ENCODE measurements around the gene PVR.
"Not testable (repeated sequence)": the region's sequence is repeated elsewhere in the genome, so short reads cannot be mapped to it uniquely, and the experiment has no call there.

The PVR gene, protein sequence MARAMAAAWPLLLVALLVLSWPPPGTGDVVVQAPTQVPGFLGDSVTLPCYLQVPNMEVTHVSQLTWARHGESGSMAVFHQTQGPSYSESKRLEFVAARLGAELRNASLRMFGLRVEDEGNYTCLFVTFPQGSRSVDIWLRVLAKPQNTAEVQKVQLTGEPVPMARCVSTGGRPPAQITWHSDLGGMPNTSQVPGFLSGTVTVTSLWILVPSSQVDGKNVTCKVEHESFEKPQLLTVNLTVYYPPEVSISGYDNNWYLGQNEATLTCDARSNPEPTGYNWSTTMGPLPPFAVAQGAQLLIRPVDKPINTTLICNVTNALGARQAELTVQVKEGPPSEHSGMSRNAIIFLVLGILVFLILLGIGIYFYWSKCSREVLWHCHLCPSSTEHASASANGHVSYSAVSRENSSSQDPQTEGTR

DNA sequence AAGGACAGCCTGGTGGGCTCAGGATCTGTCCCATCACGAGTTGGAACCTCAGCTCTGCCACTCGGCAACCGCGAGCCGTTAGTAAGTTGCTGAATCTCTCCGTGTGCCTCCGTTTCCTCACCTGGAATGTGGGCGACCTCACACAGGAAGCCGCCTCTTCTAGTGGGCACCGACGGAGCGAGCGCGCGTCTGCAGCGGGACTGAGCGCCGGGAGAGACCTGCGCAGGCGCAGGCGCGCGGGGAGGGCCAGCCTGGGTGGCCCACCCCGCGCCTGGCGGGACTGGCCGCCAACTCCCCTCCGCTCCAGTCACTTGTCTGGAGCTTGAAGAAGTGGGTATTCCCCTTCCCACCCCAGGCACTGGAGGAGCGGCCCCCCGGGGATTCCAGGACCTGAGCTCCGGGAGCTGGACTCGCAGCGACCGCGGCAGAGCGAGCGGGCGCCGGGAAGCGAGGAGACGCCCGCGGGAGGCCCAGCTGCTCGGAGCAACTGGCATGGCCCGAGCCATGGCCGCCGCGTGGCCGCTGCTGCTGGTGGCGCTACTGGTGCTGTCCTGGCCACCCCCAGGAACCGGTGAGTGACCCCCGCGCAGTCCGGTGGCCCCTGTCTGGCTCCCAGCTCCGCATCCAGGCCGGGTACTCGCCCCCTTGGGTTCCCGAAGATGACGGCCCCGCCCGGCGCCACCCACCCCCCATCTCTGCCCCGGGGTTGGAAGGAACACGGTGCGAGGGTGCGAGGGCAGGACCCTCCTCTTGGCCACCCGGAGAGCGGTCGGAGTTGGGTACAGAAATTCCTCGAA lies at the start of gene PVR:
Gene PVR (plus strand): TSS at position 306 of the 797 bp plus-strand sequence. CDS start 187 bp downstream, at position 493.
- DNase-seq, result no peak

DNA sequence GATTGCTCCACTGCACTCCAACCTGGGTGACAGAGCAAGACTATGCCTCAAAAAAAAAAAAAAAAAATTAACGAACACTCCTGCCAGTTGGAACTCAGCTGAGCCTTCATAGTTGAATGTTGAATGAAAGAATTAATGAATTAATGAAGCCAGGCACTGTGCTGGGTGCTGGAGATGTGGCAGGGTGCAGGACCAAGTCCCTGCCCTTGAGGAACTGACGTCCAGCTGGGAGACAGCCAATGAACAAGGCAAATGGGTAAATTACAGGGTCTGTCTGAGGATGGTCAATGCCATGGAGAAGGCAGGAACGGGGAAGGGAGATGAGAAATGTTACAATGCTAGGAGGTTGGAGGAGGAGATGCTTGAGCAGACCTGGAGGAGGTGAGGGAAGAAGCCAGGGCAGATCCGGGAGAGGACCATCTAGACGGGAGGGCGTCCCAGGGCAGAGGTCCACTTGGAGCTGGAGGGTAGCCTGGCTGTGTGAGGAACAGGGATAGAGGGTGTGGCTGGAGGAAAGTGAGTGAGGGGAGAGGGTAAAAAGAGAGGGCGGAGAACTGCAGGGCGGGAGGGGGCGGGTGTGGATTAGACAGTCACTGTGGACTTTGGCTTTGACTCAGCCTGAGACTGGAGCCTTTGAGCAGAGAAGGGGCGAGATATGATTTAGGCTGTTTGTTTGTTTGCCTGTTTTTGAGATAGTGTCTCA lies 47.1 kb upstream of the PVR start:
- no peak for DNase-seq

DNA sequence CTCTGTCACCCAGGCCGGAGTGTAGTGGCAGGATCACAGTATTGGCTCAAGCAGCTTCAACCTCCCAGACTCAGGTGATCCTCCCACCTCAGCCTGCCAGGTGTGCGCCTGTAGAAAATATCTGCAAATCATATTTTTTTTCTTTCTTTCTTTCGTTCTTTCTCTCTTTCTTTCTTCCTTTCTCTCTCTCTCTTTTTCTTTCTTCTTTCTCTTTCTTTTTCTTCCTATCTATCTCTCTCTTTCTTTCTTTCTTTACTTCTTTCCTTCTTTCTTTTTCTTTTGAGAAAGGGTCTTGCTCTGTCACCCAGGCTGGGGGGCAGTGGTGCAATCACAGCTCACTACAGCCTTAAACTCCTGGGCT lies 46.6 kb upstream of the PVR start:
- no peak for DNase-seq

DNA sequence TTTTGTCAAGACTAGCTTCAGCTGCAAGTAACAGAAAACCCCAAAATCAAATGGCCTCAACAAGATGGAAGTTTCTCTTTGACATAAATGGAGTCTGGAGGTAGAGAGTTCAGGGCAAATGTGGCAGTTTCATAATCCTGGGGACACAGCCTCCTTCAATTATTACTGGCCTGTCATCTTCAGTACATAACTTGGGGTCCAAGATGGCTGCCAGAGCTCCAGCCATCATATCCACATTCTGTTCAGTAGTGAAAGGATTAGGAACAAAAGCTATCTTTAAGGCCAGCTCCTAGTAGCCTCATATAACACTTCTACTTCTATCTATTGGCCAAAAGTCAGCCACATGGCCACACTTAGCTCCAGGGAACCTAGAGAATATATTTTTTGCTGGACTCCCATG lies 45.4 kb upstream of the PVR start:
- DNase-seq, result no peak

DNA sequence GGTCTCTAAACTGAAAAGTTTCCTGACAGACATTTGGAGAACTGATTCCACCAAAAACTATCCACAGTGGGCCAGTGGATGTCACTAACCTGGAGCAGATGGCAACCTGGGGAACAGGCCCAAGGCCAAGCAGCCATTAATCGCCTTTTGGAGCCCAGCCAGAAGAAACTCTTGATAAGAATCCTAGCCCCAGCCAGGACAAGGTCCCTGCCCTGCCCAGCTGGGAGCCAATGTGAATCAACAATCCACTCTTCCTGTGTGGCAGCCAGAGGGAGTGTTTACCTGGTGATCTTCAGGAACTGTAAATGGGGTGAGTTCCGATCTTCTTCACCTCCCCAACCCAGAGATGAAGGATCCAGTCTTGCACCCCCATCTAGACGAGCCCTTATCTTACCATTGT lies 44.8 kb upstream of the PVR start:
- no peak for DNase-seq

GRCh38 chr19:44600466-44600865 lies 43.2 kb upstream of the PVR start:
- no peak for DNase-seq

DNA sequence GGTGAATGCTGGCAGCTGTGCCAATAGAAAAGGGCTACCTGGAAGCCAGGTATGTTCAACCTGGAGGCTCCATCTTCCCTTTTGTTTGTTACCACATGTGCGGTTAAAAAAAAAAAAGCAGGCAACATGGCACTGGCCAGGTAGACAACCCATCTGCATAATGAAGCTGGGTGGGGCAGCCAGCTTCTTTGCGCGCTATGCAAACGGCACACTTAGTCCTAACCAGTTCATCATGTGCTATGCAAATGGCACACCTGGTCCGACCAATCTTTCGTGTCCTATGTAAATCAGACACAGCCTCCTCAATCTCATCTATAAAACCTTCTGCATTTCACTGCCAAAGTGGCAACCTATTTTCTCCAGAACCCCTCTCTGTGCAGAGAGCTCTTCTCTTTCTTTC lies 41.6 kb upstream of the PVR start:
- DNase-seq, result peak in 1 of 2 experiments; percentile 2

DNA sequence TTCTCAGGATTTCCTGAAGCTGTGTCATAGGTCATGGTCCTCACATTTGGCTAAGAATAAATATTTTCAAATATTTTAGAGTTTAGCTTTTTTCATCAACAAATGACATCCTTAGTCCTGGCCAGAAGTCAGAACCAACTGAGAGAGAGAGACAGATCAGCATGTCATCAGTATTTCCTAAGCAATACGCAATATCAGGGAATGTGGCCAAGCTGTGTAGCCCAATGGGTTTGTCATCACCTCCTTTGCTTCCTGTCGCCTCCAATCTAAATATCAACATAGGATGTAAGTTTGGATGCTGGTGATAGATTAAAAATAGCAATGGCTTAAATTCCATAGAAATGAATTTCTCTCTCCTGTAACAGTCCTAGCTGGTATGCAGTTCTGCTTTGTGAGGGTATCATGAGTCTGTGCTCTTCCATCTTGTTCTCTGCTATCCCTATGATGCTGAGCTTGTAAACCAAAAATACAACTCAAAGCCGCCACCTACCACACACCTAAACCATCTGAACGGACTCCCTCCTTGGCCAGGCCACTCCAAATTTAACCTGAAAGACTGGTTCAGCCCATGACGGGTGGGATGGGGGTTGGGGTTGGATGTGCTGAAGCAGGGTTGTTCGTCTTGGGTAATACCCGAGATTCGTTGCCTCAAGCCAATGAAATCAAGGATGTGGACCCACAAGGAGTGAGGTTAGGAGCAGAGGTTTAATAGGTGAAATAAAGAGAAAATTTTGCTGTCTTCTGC lies 40.3 kb upstream of the PVR start:
- no peak for DNase-seq

DNA sequence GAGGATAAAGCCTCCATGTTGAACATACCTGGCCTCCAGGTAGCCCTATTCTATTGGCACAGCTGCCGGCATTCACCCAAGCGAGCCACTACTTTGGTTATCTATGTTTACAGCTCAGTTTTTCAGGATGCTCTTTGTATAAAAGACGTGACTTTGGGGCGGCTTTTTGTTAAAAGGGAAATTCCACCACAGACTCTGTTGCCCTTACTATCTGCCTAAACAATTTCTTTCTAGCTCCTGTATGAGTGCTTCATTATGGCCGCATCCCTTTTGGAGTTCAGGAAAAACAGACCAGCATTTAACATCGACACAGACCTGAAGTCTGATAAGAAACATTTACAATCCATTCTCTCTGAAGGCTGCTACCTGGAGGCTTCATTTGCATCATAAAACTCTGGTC lies 39.5 kb upstream of the PVR start:
- no peak for DNase-seq

DNA sequence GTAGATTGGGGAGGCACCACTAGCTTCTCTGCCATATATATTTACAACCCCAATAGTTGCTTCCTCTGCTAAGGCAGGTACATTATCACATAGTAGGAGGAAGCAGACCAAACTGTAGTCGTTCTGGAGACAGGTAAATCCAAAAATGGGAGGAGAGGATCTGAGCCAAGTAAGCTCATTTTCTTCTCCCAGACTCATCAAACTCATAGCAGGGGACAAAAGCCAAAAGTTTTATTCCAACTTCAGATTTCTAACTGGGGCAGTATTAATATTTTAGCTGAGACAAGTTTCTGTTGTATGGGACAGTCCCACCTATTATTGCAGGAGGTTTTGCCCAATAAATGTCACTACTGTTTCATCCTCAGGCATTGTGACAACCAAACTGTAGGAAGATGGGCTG lies 38.2 kb upstream of the PVR start:
- DNase-seq, result no peak

GRCh38 chr19:44607049-44607448 lies 36.7 kb upstream of the PVR start:
- DNase-seq, result no peak

DNA sequence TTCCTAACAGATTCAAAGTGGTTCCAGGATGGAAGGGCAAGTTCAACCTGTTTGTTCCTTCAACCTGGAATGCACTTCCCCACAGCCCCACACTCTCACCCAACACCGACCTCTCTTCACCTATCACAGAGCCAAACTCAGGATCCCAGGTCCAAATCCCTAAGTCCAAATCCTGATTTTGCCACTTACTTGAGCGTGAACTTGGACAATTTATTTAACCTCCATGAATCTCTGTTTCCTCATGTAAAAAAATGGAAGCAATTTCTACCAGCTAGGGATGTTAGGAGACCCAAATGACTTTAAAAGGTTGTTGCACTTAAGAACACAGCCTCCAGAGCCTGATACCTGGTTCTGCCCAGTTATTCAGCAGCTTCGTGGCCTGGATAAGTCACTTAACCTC lies 35.8 kb upstream of the PVR start:
- no peak for DNase-seq

GRCh38 chr19:44608391-44608821 lies 35.3 kb upstream of the PVR start:
- no peak for DNase-seq

DNA sequence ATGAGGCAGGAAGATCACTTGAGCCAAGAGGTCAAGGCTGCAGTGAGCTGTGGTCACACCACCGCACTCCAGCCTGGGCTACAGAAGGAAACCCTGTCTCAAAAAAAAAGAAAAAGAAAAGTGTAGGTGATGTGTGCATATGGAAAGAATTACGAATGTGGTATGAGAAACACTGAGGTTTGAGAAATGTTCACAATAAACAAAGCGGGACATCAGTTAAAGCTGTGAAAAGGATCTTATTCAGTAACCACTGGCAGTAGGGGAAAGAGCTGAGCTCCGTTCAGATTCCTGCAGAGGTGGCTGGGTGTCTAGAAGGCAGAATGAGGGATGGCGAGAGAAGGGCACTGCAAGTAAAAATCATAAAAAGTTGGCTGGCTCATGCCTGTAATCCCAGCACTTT lies 34.5 kb upstream of the PVR start:
- DNase-seq, result no peak

DNA sequence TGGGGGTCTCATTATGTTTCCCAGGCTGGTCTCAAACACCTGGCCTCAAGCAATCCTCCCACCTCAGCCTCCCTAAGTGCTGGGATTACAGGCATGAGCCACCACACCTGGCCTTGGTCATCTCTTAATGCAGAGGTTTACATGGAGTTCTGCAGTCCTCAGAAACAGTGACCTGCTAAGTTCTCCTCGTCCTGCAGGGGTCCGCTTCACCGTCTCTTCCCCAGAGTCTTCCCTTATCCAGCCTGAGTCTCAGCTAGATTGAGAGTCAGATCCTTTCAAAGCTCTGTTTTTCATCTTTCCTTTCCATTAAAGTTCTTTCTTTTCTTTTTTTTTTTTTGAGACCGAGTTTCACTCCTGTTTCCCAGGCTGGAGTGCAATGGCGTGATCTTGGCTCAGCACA lies 33.2 kb upstream of the PVR start:
- DNase-seq, result not testable (repeated sequence)

GRCh38 chr19:44611812-44612295 lies 31.9 kb upstream of the PVR start:
- DNase-seq, result no peak

- DNase-seq, result no peak
Measured at GRCh38 chr19:44613295-44614178, 30.2 kb upstream of the PVR start, which contains the start of gene IGSF23. IGSF23 (plus strand) TSS chr19:44613563; CDS start chr19:44613646, 83 bp downstream.

GRCh38 chr19:44614313-44614712 lies 29.4 kb upstream of the PVR start:
- DNase-seq, result no peak

DNA sequence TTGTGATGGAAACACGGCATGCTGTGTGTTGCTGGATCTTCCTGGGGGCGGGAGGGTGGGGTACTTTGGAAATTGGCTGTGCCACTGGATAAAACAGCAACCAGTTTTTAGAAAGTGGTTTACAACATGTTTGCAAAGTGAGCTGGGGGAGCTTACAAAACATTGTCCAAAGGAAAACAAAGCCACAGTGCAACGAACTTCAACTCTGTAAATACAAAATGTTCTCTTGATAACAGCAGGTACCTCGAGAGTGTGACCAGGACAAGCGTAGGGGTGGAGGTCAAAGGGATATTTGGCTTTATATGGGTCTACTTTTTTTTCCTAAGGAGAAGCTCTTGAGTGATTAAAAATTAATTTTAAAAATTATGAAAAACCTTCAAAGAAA lies 27.9 kb upstream of the PVR start:
- no peak for DNase-seq

- DNase-seq, result no peak
Measured at GRCh38 chr19:44617110-44617880, 26.4 kb upstream of the PVR start.
